HG03565 (cell line): ENCODE results near the gene ATP6V1G1.
"Not testable (repeated sequence)": the region's sequence is repeated elsewhere in the genome, so short reads cannot be mapped to it uniquely, and the experiment has no call there.

Experiments
- ATAC-seq: cut with Tn5 transposase; IDR thresholded peaks from one replicate; pipeline ENCODE4 v1.9.1; 2021; ENCODE audit warnings: mild to moderate bottlenecking, moderate library complexity; ENCODE audit not compliant: unreplicated experiment

ATP6V1G1 gene, protein sequence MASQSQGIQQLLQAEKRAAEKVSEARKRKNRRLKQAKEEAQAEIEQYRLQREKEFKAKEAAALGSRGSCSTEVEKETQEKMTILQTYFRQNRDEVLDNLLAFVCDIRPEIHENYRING

DNA sequence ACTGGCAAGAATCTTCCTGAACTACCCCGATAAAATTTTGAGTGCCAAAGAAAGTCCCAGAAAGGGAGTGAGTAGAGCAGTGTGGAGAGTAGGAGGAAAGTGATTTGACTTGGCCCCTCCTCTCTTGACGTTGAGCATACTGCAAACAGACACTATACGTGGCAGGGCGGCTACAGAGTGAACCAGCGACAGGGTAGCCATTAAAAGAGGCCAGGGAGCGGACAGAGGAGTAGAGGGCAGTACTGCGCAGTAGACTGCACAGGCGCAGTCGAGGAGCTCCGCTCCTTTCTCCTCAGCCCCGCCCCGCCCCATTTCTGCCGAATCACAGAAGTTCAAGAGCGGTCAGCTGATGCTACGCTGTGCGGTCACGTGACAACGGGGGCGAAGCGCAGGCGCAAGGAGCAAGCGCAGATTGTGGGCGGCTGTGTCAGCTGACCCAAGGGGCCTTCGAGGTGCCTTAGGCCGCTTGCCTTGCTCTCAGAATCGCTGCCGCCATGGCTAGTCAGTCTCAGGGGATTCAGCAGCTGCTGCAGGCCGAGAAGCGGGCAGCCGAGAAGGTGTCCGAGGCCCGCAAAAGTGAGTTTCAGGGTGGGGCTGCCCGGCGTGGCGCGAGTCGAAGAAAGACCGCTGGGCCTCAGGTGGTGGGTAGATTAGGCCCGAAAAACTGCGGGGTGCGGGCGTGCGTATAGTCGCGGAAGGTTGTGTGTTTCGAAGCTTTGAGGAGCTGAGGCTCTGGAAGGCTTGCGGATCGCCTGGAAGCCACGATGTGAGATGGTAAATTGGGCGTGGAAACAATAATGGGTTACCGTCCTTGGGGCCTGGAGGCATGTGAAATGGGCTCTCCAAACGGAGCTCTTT is at the start of gene ATP6V1G1:
TSS of gene ATP6V1G1 (plus strand) at position 425 of the 858 bp plus-strand sequence. CDS start at position 495, 70 bp downstream.
- peak; percentile 92 for ATAC-seq

DNA sequence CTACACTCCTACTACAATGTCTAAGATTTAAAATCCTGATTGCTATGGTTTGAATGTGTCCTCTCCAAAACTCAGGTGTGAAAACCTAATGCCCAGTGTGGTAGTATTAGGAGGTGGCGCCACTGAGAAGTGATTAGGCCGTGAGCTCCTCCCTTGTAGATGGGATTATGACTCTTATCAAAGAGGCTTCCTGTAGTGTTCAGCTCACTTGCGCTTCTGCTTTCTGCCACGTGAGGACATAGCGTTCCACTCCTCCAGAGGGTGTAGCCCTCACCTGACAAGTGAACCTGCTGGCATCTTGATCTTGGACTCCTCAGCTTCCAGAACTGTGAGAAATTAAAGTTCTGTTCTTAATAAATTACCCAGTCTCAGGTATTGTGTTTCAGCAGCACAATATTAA is 49.3 kb upstream of the ATP6V1G1 start:
- ATAC-seq, result no peak

DNA sequence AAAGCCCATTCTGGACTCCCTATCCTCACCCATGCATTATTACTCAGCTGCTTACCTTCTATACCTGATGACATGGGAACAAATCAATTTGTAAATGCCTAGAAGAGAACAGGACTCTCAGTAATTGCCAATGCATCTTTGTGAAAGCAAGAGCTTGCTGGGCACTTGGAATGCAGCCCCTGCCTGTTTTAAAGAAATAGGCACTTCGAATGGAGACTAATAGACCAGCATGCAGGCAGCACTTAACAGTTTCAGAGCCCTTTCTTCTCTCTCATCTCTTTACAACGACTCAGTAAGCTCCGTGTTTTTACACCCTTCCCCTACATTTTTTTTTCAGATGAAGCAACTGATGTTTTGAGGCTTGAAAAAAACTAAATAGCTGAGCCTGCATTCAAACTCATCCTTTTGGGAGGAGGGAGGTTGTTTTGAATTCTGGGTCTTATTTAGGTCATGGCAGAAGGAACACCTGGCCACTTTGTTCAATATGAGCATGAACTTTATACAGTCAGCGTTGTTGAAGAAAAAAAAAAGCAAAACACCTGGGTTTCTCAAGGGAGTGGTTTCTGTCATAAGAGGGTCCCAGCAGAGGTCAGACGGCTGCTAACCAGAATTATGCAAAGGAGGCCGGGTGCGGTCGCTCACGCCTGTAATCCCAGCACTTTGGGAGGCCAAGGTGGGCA is 47.7 kb upstream of the ATP6V1G1 start:
- ATAC-seq, result no peak

DNA sequence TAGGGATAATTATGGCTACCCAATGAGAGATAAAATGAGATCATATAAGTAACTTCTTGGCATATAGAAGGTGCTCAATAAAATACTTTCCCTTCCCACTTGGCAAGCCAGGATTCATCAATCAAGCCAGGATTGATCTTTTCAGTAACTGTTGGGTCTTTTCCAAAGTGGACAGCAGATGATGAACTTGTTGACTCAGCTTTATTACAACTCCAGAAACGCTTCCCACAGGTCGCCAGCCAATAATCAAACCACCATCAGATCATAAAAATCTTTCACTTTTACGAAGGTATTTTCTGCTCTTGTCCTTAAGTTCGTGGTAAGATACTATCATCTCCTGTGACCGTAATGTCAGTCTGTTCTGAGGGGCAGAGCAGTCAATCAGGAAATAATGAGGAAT is 42.5 kb upstream of the ATP6V1G1 start:
- ATAC-seq, result no peak

DNA sequence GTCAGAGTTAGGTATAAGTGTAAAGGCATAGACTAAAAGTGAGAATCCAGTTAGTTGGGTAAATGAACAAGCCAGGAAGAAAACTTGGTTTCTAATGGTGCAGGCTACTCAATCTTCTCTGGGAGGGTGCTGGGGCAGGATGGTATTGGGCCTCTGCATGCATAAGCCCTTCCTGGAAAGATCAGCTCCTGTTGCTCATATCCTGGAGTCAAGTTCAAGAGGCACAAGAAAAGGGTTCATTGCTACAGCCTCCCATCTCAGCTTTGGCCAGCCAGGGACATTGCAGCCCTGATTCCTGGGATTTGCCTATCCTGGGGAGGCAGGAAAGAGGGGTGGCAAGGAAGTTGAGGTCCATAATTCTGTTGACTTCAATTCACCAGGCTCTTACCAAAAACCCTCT is 40.7 kb upstream of the ATP6V1G1 start:
- no peak for ATAC-seq

DNA sequence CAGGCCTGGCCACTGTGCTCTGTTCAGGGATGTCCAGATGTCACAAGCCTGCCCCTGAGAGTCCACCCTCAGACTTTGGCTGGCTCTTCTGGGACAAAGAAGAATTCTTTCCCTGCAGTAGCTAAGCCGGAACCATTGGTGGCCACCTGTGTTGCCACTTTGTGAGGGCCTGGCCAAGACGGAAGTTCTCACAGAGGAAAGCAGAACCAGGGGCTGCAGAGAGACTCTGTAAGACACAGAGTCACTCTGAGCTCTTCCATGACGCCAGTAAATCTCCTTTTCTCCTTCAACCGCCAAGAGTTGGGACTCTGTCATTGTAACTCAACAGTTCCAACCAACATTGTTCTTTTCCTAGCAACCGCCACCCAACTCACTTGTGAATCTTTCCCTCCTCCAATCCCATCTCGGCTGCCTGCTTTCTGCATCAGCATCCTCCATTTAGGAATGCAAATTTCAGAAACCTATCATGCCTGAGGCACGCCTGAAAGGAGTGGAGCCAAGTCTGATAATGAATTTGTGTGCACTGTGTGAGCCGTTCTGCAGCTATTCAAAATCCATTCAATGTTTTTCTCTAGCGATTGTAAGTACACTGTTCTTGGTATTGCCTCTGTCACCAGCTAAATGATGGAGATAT is 37.8 kb upstream of the ATP6V1G1 start:
- ATAC-seq, result no peak

DNA sequence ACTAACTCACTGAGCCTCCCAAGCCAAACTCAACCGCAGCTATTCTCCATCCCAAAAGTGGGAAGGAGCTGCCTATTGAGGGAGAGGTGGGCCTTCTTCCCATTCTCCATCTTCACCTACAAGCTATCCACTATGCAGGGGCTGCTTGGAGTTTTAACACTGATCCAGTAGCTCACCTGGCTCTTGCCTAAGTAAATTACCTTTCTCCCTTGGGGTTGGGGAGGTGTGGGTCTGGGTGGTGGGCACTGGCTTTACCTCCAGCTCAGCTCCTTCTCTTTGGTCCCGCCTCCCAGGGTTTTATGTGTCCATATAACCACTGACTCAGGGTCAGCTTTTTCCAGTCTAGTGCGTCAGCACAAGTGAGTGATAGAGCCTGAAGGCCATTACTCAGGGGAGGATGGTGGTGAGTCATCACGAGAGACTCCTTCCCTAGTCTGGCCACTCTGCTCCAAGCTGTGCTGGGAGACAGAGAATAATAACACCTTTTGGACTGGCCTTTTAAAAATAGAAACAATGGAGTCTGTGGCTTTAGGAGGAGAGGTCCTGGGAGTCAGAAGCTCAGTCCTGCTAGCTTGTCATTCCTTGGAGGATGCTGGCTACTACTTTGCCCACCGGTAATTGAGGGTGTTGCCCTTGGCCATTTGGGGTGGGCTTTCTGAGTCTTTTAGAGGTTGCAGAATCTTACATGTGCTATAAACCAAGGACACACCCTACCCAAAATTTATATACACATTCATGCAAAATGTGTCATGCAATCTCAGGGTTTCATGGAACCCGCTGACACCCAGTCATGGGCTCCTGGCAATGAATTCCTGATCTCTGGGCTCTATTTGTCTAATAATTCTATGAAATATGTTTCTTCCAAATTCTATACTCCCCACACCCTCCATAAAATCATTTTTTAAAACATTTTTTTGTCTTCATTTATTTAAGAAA is 35.6 kb upstream of the ATP6V1G1 start:
- ATAC-seq, result no peak

DNA sequence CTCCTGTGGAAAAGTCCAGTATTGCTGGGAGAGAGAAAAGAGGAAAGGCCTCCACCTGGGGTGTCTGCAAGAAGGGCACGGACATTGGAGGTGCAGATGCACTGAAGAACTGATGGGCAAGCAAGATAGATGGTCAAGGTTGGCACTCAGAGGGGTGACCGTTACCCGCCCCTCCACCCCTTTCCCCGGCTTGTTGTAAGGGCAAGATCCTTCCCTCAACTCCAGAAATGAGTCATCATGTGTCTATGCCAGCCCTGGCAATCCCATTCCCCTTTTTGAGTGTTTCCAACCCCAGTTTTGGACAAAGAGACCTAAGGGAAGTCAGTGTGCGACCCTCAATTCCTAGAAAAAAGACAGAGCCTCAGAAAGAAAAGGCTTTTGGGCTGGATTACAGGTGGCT is 34.9 kb upstream of the ATP6V1G1 start:
- ATAC-seq, result no peak

DNA sequence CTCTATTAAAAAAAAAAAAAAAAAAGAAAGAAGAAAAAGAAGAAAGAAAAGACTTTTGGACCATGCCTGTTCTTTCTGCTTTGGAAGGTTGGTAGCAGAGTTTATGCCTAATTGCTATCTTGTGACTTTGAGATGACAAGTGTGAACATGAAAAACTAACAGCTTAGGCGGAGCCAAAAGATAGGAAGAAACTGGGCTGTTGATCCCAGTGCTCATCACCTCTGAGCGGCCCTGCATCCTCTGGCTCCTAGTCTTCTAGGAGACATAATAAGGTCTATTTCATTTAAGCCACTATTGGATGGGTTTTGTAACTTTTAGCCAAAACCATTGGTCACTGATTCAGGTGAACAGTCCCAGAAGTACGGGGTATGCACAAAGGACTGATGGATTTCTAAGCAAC is 34.4 kb upstream of the ATP6V1G1 start:
- no peak for ATAC-seq

DNA sequence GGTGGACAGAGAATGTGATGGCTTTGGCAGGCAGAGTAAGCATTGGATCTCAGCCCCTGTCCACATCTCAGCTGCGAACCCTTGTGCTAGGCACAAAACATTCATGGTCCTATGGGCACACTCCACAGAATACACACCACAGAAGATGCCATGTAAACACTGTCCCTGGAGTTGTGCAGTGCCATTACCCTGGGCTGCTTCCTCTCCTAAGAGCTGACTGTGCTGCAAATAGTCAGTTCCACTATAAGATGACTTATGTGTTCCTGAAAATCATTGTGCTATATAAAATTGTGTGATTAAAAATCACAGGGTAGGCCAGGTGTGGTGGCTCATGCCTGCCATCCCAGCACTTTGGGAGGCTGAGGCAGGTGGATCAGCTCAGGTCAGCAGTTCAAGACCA is 31.9 kb upstream of the ATP6V1G1 start:
- ATAC-seq, result no peak

DNA sequence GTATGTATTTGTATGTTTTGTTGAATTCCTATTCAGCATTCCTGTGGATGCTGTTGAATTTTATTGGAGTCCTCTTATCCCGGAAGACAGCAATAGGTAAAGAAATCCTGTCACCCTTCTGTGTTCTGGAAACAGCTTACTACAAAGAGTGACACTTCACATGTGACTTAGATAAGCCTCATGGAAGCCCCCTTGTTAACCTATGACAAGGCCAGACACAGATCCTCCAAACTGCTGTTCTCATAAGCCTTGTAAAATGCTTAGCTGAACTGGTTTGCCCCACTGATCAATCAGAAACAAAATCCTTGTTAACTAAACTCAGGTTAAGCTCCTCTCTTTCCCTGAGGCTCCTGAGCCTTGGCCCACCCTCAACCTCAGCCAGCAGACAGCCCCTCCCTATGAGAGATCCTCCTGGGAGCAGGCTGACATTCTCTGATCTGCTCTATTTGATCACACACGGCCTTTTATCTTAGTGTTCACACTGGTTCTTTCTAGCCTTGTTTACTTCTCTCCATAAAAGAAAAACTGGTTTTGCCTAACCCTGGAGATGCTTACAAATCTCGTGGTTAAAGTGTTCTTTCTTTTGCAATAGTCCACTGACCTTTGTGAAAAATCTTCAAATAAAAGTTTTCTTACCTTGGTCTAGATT is 29.4 kb upstream of the ATP6V1G1 start:
- no peak for ATAC-seq

DNA sequence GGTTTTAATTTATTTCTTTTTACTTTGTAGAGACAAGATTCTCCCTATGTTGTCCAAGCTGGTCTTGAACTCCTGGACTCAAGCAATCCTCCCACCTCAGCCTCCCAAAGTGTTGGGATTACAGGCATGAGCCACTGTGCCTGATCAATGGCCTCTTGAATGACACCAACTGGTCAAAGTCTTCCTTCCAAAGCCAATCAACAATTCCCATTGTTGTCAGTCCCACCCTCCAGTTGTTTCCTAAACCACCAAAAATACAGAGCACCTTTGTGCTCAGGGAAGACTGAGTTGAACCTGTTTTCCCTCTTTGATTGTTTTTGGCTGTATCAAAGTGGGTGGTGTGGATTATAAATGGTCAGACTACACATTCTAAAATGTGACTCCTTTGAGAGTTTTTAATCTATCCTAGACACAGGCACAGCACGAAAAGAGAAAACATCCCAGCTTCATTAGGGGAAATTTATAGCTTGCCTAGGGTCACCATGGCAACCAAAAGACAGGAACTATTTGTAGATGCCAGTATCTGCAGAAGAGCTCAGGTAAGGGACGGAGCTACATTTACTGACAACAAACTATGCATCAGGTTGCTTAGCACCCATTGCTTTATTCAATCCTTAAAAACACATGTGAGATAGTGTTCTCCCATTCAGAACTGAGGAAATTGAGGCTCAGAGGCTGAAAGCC is 27.6 kb upstream of the ATP6V1G1 start:
- no peak for ATAC-seq

DNA sequence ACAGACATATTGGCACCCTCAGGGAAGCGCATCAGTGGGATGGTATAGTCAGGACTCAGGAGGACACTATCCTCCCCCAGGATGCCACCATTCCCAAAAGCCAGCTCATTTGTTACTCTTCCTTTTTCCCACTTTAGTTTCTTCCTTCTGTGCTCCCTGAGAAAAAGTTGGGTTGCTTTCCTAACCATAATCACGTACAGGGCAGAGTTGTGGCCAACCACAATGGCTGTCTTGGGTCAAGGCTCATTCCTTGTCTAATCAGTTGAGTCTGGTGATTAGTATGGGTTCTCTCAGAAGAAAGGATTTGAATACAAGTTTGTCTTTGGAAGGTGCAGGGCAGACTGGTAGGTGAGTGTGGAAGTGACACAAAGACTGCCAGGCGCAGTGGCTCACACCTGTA is 26.6 kb upstream of the ATP6V1G1 start:
- no peak for ATAC-seq

DNA sequence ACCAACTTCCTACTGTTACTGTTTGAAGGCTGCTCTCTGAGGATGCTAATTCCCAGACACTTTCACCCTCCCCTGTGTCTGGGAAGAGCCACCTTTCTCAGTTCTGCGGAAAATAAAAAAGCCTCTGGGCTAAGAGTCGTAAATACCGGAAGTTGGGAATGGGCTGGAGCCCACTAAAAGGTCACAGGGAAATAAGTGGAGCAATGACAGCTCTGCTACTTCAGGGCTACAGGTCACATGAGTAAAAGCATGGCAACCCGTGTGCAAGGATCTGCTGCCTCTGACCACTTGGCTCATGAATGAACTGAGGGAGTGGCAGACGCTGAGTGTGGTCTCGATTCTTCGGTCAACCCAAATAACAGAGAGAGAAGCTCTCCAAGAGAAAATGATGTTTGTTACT is 25.8 kb upstream of the ATP6V1G1 start:
- no peak for ATAC-seq

DNA sequence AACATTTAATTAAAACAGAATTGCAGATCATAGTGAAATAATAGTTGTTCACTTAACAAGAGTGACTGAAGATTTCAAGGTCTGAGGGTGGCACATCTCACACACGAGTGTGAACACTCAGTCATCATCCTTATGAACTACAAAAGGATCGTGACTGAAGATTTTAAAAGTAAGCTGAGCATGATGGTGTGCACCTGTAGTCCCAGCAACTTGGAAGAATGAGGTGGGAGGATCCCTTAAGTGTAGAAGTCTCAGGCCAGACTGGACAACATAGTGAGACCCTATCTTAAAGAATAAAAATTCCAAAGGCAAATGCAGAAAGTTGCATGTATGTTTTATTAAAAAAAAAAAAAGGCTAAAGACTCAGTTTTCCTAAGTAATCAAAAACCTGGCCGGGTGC is 22.4 kb upstream of the ATP6V1G1 start:
- no peak for ATAC-seq

DNA sequence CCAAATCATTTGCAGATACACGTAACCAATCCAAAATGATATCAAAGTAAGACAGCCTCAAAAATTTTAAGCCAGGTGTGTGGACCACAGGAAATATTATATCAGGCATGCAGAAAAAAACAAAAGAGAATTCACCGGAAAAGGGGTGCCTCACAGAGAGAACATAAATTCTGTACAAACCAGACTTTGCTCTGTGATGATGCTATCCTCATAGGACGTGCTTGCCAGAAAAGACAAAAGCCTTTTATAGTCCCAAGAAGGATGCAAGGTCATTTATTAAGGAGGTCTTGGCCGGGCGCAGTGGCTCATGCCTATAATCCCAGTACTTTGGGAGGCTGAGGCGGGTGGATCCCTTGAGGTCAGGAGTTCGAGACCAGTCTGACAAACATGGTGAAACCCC is 16.8 kb upstream of the ATP6V1G1 start:
- ATAC-seq, result no peak

DNA sequence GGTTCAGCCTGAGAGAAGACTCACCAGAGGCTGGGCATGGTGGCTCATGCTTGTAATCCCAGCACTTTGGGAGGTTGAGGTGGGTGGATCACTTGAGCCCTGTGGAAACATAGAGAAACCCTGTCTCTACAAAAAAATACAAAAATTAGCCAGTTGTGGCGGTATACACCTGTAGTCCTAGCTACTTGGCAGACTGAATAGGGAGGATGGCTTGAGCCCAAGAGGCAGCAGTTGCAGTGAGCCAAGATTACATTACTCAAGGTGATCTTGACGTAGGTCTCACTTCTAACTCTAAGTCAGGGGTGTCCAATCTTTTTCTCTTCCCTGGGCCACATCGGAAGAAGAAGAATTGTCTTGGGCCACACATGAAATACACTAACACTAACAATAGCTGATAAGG is 16.2 kb upstream of the ATP6V1G1 start:
- no peak for ATAC-seq

DNA sequence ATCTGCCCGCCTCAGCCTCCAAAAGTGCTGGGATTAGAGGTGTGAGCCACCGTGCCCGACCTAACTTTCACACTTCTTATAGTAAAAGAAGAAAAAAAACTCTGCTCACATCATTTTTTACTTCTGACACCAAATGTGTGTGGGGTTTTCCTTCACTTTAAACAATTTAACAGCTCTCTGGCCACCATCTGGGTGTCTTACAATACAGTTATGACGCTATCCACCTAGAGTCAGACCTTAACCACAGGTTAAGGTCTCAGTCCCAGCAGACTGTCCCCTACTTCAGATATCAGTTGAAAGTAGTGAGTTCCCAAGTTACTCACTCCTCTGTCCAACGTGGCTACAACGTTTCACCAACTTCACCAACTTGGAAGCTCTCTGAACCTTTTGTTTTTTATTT is 15.4 kb upstream of the ATP6V1G1 start:
- ATAC-seq, result no peak

DNA sequence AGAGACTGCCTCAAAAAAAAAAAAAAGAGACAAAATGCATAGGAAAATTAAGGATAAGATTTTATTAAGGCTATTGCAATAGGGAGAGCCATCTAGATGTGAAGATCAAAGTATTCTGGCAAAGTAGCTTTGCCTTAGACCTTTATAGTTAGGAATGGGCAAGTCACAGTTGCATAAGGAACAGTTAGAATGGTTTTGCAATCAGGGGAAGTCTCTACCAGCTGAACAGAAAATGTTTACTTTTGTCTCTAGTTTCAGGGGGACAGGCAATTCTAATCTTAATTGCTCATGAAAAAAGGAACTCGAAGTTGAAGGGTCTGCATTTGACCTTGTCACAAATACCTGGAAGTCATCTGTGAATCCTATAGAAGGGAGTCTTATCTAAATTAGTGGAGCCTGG is 13.1 kb upstream of the ATP6V1G1 start:
- no peak for ATAC-seq

DNA sequence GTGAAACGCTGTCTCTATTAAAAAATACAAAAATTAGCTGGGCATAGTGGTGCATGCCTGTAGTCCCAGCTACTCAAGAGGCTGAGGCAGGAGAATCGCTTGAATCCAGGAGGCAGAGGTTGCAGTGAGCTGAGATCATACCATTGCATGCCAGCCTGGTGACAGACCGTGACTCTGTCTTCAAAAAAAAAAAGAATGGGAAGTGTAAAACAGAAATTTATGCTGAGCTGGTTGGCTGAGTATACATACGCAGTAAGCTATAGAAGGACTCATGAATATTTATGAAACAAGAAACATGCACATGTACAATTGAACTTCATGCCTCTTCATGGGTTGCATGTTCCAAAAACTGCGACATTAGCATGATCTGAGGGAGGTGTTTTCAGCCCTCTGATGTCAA is 10.8 kb upstream of the ATP6V1G1 start:
- not testable (repeated sequence) for ATAC-seq
